ENCODE data around the gene TMEM140.

DNA sequence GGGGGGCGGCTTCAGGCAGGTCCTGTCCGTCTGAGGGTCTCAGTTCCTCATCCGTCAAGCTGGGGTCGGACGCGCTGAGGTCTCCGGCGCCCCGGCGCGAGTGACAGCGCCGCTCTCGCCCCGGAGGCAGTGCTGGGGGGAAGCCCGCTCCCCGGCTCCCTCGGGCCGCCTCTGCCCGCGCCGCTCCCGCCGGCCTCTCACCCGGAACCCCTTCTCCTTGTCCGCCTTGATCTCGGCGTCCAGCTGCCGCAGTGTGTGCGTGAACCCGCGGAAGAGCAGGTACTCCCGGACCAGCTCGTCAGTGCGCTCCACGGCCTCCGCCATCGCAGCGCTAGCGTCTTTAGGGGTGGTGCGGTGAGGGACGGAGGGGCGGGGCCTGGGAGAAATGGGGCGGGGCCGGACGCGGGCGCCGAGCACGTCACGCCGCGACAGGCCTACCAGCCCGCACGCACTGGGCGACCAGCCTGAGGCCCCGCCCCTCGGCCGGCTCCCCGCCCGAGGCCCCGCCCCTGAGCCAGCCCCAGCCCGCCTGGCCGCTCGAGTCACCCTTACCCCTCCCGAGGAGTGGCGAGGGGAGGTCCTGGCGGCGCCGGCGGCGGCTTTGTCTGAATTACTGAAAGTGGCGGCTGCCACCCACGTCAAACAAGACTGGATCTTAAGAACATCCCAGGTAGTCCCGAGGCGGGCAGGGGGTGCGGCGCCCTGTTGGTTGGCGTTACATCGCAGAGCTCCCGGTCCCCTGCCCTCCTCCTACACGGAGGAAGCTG lies 63.5 kb downstream of the TMEM140 start, which contains the start of gene WDR91:
- TF ChIP-seq BCL6 (CRISPR knock-in tag; IDR thresholded peaks at IDR 0.05) = peak; percentile 6; the same call in 1 of the 2 replicates
- no peak for TF ChIP-seq FOXA3 (CRISPR knock-in tag; IDR thresholded peaks at IDR 0.05)
- TF ChIP-seq, protein P1, sequence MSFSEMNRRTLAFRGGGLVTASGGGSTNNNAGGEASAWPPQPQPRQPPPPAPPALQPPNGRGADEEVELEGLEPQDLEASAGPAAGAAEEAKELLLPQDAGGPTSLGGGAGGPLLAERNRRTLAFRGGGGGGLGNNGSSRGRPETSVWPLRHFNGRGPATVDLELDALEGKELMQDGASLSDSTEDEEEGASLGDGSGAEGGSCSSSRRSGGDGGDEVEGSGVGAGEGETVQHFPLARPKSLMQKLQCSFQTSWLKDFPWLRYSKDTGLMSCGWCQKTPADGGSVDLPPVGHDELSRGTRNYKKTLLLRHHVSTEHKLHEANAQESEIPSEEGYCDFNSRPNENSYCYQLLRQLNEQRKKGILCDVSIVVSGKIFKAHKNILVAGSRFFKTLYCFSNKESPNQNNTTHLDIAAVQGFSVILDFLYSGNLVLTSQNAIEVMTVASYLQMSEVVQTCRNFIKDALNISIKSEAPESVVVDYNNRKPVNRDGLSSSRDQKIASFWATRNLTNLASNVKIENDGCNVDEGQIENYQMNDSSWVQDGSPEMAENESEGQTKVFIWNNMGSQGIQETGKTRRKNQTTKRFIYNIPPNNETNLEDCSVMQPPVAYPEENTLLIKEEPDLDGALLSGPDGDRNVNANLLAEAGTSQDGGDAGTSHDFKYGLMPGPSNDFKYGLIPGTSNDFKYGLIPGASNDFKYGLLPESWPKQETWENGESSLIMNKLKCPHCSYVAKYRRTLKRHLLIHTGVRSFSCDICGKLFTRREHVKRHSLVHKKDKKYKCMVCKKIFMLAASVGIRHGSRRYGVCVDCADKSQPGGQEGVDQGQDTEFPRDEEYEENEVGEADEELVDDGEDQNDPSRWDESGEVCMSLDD (CRISPR knock-in tag; IDR thresholded peaks at IDR 0.05; ENCODE audit: borderline replicate concordance) = no peak
- no peak for TF ChIP-seq SMAD3 (CRISPR knock-in tag; IDR thresholded peaks at IDR 0.05)
- 0 out of 2 replicates have a peak, but pooled peaks have one; percentile 44 for TF ChIP-seq MAZ (IDR thresholded peaks at IDR 0.05; ENCODE audit: borderline replicate concordance, low read depth, low read length)
- peak; percentile 55; the same call in 1 of the 2 replicates for TF ChIP-seq MAZ (CRISPR knock-in tag; IDR thresholded peaks at IDR 0.05; ENCODE audit: low read depth)
- TF ChIP-seq, protein P2, sequence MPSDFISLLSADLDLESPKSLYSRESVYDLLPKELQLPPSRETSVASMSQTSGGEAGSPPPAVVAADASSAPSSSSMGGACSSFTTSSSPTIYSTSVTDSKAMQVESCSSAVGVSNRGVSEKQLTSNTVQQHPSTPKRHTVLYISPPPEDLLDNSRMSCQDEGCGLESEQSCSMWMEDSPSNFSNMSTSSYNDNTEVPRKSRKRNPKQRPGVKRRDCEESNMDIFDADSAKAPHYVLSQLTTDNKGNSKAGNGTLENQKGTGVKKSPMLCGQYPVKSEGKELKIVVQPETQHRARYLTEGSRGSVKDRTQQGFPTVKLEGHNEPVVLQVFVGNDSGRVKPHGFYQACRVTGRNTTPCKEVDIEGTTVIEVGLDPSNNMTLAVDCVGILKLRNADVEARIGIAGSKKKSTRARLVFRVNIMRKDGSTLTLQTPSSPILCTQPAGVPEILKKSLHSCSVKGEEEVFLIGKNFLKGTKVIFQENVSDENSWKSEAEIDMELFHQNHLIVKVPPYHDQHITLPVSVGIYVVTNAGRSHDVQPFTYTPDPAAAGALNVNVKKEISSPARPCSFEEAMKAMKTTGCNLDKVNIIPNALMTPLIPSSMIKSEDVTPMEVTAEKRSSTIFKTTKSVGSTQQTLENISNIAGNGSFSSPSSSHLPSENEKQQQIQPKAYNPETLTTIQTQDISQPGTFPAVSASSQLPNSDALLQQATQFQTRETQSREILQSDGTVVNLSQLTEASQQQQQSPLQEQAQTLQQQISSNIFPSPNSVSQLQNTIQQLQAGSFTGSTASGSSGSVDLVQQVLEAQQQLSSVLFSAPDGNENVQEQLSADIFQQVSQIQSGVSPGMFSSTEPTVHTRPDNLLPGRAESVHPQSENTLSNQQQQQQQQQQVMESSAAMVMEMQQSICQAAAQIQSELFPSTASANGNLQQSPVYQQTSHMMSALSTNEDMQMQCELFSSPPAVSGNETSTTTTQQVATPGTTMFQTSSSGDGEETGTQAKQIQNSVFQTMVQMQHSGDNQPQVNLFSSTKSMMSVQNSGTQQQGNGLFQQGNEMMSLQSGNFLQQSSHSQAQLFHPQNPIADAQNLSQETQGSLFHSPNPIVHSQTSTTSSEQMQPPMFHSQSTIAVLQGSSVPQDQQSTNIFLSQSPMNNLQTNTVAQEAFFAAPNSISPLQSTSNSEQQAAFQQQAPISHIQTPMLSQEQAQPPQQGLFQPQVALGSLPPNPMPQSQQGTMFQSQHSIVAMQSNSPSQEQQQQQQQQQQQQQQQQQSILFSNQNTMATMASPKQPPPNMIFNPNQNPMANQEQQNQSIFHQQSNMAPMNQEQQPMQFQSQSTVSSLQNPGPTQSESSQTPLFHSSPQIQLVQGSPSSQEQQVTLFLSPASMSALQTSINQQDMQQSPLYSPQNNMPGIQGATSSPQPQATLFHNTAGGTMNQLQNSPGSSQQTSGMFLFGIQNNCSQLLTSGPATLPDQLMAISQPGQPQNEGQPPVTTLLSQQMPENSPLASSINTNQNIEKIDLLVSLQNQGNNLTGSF (CRISPR knock-in tag; IDR thresholded peaks at IDR 0.05) = no peak; the same call in 1 of the 2 replicates
- no peak for TF ChIP-seq ZNF501 (CRISPR knock-in tag; IDR thresholded peaks at IDR 0.05)
- peak; percentile 61; the same call in 1 of the 2 replicates for TF ChIP-seq CAMTA2 (CRISPR knock-in tag; IDR thresholded peaks at IDR 0.05; ENCODE audit: borderline replicate concordance)
- TF ChIP-seq, protein P3, sequence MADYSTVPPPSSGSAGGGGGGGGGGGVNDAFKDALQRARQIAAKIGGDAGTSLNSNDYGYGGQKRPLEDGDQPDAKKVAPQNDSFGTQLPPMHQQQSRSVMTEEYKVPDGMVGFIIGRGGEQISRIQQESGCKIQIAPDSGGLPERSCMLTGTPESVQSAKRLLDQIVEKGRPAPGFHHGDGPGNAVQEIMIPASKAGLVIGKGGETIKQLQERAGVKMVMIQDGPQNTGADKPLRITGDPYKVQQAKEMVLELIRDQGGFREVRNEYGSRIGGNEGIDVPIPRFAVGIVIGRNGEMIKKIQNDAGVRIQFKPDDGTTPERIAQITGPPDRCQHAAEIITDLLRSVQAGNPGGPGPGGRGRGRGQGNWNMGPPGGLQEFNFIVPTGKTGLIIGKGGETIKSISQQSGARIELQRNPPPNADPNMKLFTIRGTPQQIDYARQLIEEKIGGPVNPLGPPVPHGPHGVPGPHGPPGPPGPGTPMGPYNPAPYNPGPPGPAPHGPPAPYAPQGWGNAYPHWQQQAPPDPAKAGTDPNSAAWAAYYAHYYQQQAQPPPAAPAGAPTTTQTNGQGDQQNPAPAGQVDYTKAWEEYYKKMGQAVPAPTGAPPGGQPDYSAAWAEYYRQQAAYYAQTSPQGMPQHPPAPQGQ (CRISPR knock-in tag; IDR thresholded peaks at IDR 0.05; ENCODE audit: borderline replicate concordance) = no peak
- TF ChIP-seq RFX1 (IDR thresholded peaks at IDR 0.05) = no peak
- TF ChIP-seq ZNF550 (CRISPR knock-in tag; IDR thresholded peaks at IDR 0.05; ENCODE audit: borderline replicate concordance) = no peak
